Thoracic aorta endothelial cell (primary cell): ENCODE data around the gene CFL1. TPM values are rescaled to one million over a fixed set of nuclear protein-coding genes. Genes with fewer than 3 reads are reported as not detected.

ENCODE experiments used
- total RNA-seq: library from RNA; depleted of rRNA; stranded (reverse); fragments of >200 nt; gene quantifications from 2 replicates; pipeline ENCODE4 v1.2.3, GENCODE V29; 2012

CFL1 gene
- total RNA-seq = 1,176 and 1,575 TPM in 2 replicates

DNA sequence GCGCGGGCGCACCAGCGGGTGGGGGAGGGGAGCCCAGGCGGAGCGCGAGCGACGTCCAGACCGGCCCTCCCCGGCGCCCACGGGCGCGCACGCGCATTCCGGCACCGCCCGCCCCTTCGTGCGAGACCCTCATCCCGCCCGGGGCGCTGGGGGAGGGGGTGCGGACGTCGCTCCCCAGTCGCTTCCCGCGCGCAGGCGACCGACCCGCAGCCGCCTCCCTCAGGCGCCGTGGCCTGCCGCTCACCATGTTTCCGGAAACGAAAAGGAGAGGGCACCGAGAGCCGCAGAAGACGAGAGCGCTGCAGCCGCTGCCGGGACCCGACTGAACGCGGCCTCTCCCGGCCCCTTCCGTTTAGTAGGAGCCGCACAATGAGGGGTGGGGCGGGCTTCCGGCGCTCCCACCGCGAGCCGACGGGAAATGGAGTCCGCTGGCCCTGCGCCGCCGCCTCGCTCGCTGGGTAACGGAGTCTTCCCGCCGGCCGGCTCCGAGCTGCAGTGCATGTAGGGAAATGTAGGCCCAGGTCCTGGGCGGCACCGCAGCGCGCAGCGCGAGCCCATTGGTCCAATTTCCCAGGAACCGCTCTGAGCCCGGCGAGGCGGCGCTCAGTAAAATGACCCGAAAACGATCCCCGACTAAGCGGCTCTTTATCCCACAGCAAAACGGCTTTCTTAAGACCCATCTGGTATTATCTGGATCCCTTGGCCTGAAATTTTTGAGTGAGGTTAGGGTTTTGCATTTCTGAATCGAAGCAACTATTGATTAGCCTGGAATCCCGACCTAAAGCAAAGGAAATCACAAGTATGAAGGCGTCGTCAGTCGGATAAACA lies at the start of gene CFL1:
Gene CFL1, minus strand, starts transcription at position 328 of the 828 bp plus-strand sequence. Its CDS starts 81 bp downstream, at position 247.

DNA sequence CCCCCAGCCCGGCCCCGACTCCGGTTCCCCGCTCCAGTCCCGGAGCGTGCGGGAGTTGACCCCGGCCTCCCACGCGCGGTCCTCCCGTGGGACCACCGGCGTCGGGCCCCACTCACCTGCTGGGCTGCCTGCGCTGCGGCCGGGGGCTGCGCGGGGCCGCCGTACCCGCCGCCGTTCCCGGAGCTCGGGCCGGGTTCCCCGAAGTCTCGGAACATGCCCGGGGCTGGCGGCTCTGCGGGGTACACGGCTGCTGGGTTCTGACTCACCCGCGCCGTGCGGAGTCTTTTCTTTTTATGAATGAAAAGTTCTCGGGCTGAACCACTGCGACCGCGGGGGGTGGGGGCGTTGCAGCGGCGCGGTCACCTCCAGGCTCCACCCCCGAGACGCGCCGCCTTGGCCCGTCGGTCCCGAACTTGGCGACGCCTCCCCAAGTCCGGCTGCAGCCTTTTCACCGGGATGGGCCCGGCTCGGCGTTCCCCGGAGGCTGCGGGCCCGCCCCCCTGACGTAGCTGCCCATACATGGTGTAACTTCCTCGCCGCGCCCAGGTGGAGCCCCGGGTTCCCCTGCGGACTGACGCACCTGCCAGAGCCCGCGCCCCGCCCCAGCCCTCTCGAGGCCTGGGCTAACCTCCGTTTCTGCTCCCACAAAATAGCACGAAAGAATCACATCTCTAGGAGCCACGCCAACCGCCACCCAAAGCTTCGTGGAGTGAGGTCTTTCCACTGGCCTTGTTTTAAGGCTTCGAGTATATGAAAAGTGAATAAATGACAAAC lies 42.3 kb upstream of the CFL1 start, which contains the start of gene FOSL1:
Gene FOSL1, minus strand, starts transcription at position 264 of the 774 bp plus-strand sequence. Its CDS starts 49 bp downstream, at position 215.

DNA sequence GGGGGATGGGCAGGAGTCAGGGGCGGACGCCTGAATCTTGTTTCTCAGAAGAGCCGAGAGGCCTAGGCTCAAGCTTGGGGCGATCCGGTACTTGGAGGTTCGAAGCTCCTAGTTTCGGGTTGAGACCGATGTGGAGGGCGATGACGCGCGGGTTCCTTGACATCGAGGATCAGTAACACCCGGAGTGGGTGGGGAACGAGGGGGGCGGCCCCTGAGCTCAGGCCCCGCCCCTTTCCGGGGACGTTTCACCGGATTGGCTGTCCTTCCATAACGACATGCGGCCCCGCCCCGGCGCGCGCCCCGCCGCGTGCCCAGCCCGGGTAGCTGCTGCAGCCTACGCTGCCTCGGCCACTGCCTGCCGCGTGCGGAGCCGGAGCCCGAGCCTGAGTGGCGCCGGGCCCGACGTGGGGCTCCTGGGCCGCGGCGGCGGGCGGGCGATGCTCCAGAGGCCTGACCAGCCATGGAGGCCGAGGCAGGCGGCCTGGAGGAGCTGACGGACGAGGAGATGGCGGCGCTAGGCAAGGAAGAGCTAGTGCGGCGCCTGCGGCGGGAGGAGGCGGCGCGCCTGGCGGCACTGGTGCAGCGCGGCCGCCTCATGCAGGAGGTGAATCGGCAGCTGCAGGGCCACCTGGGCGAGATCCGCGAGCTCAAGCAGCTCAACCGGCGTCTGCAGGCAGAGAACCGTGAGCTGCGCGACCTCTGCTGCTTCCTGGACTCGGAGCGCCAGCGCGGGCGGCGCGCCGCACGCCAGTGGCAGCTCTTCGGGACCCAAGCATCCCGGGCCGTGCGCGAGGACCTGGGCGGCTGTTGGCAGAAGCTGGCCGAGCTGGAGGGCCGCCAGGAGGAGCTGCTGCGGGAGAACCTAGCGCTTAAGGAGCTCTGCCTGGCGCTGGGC lies 32.6 kb upstream of the CFL1 start, which contains the start of gene CCDC85B:
Gene CCDC85B, plus strand, starts transcription at position 350 of the 895 bp plus-strand sequence. Its CDS starts 111 bp downstream, at position 461.

DNA sequence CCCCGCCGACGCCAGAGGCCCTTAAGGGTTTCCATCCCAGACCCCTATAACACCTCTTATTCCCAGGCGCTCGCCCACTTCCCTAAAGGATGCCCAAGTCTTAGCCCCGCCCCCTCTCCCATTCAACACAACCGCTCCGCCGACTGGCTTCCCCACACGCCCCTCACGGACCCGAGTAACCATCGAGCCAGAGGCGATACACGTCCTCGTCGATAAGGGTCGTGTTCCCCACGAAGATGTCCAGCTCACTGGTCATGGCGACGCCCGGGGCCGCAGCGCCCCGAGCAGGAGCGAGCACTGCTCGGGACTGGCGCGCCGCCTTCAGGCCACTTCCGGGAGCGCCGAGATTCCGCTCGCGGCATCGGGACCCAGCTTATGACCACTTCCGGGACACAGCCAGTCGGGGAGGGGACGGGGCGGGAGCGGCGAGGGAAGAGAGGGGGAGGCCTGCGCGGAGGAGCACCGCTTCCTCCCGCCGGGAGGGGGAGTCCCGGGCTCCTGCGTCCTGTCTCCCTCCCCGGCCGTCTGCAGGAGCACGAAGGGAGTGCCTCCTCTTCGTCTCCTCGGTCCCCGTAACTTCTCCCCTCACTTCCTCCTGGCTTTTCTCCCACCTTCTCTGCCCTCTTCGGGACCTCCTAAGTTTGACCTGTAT lies 30.3 kb upstream of the CFL1 start, which contains the start of gene FIBP:
Gene FIBP, minus strand, starts transcription at position 309 of the 652 bp plus-strand sequence. Its CDS starts 53 bp downstream, at position 256.

DNA sequence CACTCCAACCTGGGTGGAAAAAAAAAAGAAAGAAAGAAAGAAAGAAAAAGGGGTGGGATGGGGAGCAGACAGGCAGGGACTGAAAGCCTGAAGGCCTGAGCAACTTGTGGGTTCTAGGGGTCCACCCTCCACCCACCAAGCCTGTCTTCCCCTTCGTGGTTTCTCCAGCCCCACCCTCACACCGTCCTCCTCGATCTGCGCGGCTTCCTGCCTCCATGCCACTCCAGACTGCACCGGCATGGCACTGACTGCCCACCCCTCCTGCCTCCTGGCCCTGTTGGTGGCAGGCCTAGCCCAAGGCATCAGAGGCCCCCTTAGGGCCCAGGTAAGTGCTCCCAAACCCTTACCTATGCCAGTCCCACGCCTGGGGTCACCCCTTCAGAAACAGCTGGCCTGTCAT lies 21.6 kb upstream of the CFL1 start, which contains the start of gene CTSW:
Gene CTSW, plus strand, starts transcription at position 221 of the 400 bp plus-strand sequence. Its CDS starts 18 bp downstream, at position 239.

DNA sequence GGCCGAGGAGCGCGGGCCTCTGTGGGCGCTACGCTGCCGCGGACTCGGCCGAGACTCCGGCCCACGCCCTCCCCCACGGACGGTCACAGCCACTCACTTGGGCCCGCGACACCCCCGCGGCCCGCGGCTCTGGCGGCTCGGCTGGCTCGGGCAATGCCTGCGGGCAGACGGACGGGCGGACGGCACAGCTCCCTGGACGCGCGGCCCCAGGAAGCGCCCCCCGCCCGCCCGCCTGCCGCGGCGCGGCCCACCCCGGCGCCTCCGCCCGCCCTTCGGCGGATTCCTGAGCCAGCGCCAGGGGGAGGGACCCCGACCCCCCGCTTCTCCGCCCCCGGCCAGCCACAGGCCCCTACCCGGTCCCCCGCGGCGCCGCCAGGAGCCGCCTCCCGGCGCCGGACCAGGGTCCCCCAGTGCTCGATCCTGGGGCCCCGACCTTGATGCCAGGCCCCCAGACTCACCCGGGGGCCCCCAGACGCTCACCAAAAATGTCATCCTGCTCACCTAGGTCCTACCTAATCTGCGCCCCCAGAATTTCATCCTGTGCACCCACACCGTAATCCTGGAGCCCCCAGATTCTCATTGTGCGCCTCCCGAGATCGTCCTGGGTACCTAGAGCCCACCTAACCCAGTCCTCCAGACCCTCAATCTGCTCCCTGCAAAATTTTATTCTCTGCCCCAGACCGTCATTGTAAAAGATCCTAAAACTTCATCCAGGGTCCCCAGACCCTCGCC lies 14.8 kb upstream of the CFL1 start, which contains the start of gene EFEMP2:
Gene EFEMP2, minus strand, starts transcription at position 215 of the 732 bp plus-strand sequence. CDS start 446 bp downstream, outside the sequence.

DNA sequence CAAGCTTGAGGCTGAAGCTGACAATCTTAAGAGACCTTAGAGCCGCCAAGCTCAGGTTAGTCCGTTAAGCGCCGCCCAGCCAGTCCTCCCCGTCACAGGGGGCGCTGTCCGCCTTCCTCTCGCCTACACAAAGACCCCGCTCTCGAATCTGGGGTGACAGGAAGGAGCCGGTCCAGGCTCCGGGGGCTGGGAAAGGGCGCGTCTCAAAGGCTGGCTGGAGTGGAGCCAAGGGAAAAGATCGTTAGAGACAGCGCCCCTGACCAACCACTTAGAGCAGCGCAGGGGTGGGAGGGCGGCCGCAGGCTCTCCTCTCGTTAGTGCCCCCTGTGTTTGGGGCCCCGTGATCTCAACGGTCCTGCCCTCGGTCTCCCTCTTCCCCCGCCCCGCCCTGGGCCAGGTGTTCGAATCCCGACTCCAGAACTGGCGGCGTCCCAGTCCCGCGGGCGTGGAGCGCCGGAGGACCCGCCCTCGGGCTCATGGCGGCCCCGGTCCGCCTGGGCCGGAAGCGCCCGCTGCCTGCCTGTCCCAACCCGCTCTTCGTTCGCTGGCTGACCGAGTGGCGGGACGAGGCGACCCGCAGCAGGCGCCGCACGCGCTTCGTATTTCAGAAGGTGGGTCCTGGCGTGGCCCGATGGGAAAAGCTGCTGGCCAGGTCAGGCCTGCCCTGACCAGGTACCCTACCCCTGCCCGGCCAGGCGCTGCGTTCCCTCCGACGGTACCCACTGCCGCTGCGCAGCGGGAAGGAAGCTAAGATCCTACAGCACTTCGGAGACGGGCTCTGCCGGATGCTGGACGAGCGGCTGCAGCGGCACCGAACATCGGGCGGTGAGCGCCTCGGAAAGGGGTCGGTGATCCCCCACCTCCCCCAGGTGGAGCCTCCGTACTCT lies 2.5 kb upstream of the CFL1 start, which contains the start of gene MUS81:
Gene MUS81, plus strand, starts transcription at position 156 of the 887 bp plus-strand sequence. Its CDS starts 321 bp downstream, at position 477.

DNA sequence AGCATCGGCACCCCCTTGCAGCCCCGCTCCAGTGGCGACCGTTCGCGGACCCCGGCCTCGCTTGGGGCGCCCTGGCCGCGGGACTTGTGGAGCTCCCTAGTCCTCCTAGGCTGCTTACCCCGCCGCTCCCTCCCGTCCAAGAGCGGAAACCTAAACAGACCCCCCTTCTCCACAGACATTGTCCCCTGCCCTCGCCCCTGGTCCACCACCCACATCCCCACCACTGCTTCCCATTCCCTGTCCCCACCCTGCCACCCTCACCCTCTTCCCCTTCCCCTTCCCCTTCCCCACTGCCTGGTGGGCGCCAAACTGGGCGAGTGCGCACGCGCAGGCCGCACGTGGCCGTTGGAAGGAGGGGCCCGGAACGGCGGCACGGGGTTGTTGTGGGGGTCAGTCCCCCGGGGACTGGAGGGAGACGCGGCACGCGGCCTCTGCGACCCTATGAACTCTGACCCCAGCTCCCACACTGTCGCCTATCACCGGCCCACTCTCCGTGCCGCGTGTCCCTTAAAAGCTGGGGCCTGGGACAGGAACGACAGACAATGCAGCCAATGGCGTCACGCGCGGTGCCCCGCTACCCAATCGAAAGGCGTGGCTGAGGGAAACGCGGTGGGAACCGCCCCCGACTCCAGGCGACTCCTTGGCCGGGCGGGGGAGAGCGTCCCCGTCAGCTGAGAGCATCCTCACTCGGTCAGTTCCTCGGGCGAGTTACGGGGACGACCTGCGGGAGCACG lies 24.5 kb downstream of the CFL1 start, which contains the start of gene SNX32:
Gene SNX32, plus strand, starts transcription at position 667 of the 734 bp plus-strand sequence. CDS start 103 bp downstream, outside the sequence.

Other genes with a start within 250 kb of the CFL1 start
- gene MAP3K11, start 244.0 kb downstream of the CFL1 start, total RNA-seq = 92.1 and 93.2 TPM in 2 replicates
- 30.6 and 37.7 TPM in 2 replicates for gene PCNX3, start 242.4 kb downstream of the CFL1 start, total RNA-seq
- gene SIPA1, start 220.1 kb downstream of the CFL1 start, total RNA-seq = 36.4 and 56.9 TPM in 2 replicates
- 48.1 and 53.8 TPM in 2 replicates for gene RELA, start 195.3 kb downstream of the CFL1 start, total RNA-seq
- gene KAT5, start 145.9 kb downstream of the CFL1 start, total RNA-seq = 28.1 and 31.3 TPM in 2 replicates
- 46.4 and 60.7 TPM in 2 replicates for gene RNASEH2C, start 137.4 kb downstream of the CFL1 start, total RNA-seq
- gene AP5B1, start 77.2 kb downstream of the CFL1 start, total RNA-seq = 12.8 and 17.4 TPM in 2 replicates
- not detected in 2 replicates for gene OVOL1, start 71.1 kb downstream of the CFL1 start, total RNA-seq
- 0.13 and 0.86 TPM in 2 replicates for gene SNX32, start 24.2 kb downstream of the CFL1 start, total RNA-seq
- gene MUS81, start 2.3 kb upstream of the CFL1 start, total RNA-seq = 46.9 and 49.3 TPM in 2 replicates
- gene EFEMP2, start 14.6 kb upstream of the CFL1 start, total RNA-seq = 18.9 and 22.0 TPM in 2 replicates
- gene CTSW, start 21.7 kb upstream of the CFL1 start, total RNA-seq = not detected in 2 replicates
- gene FIBP, start 30.3 kb upstream of the CFL1 start, total RNA-seq = 94.0 and 128 TPM in 2 replicates
- 78.2 and 108 TPM in 2 replicates for gene CCDC85B, start 32.5 kb upstream of the CFL1 start, total RNA-seq
- 41.6 and 48.9 TPM in 2 replicates for gene FOSL1, start 42.2 kb upstream of the CFL1 start, total RNA-seq
- gene C11orf68, start 60.9 kb upstream of the CFL1 start, total RNA-seq = 14.4 and 17.0 TPM in 2 replicates
- 74.0 and 108 TPM in 2 replicates for gene DRAP1, start 61.2 kb upstream of the CFL1 start, total RNA-seq
- gene TSGA10IP, start 87.3 kb upstream of the CFL1 start, total RNA-seq = not detected in 2 replicates
- gene SART1, start 103.6 kb upstream of the CFL1 start, total RNA-seq = 30.9 and 35.9 TPM in 2 replicates
- 32.0 and 33.5 TPM in 2 replicates for gene EIF1AD, start 144.0 kb upstream of the CFL1 start, total RNA-seq
- gene BANF1, start 144.3 kb upstream of the CFL1 start, total RNA-seq = 51.8 and 60.2 TPM in 2 replicates
- 0.22 and 0.53 TPM in 2 replicates for gene CST6, start 153.8 kb upstream of the CFL1 start, total RNA-seq
- not detected in 2 replicates for gene CATSPER1, start 168.3 kb upstream of the CFL1 start, total RNA-seq
- 0.36 TPM in 1 of 2 replicates, not detected in the other for gene GAL3ST3, start 191.0 kb upstream of the CFL1 start, total RNA-seq
- gene SF3B2, start 194.2 kb upstream of the CFL1 start, total RNA-seq = 175 and 176 TPM in 2 replicates
- gene PACS1, start 212.1 kb upstream of the CFL1 start, total RNA-seq = 28.9 and 35.1 TPM in 2 replicates